Measurements from ENCODE around the gene BMPR1B.

BMPR1B gene

GRCh38 chr4:94927696-94928095 is 169.9 kb downstream of the BMPR1B start:
- H3K36me3 ChIP-seq (ENCODE audit: control insufficient read depth in 2 of 2, insufficient read depth in 1 of 2, low read length in 2 of 2), result no peaks in the 10 kb centered on the region
- ChIA-PET POLR2A (no interaction called here), CTCF (no interaction called here)
- no peak overlapping the region for H3K27ac ChIP-seq (ENCODE audit: extremely low read depth, low read depth, low read length)
- no peak for TF ChIP-seq ZNF747 (tag by site-specific recombination; IDR thresholded peaks at IDR 0.05)
- TF ChIP-seq KLF7 (tag by site-specific recombination; IDR thresholded peaks at IDR 0.05; ENCODE audit: borderline replicate concordance), result no peak
- TF ChIP-seq RBAK (tag by site-specific recombination; IDR thresholded peaks at IDR 0.05), result no peak
- no peak for TF ChIP-seq ZNF704 (tag by site-specific recombination; IDR thresholded peaks at IDR 0.05)
- no peak for TF ChIP-seq BCL6B (tag by site-specific recombination; IDR thresholded peaks at IDR 0.05)
- TF ChIP-seq ZNF292 (tag by site-specific recombination; IDR thresholded peaks at IDR 0.05; ENCODE audit: borderline replicate concordance, low read depth), result no peak
- TF ChIP-seq OSR2 (tag by site-specific recombination; IDR thresholded peaks at IDR 0.05), result no peak
- no peak for TF ChIP-seq ZNF596 (tag by site-specific recombination; IDR thresholded peaks at IDR 0.05)
- TF ChIP-seq GLI2 (tag by site-specific recombination; IDR thresholded peaks at IDR 0.05; ENCODE audit: borderline replicate concordance, low read depth), result no peak
- no peak for TF ChIP-seq ZNF280D (tag by site-specific recombination; IDR thresholded peaks at IDR 0.05)
- no peak for TF ChIP-seq ZNF274 (IDR thresholded peaks at IDR 0.05; ENCODE audit: low read length)
- no peak for TF ChIP-seq ZNF274 (tag by site-specific recombination; IDR thresholded peaks at IDR 0.05; ENCODE audit: borderline replicate concordance)
- TF ChIP-seq ZNF660 (tag by site-specific recombination; IDR thresholded peaks at IDR 0.05), result no peak
- no peak for TF ChIP-seq KLF9 (tag by site-specific recombination; IDR thresholded peaks at IDR 0.05; ENCODE audit: low read depth)
- TF ChIP-seq ZNF792 (tag by site-specific recombination; IDR thresholded peaks at IDR 0.05), result no peak
- no peak for TF ChIP-seq ZBTB8A (tag by site-specific recombination; IDR thresholded peaks at IDR 0.05)
- TF ChIP-seq ZIC2 (tag by site-specific recombination; IDR thresholded peaks at IDR 0.05), result no peak
- no peak for TF ChIP-seq ZNF544 (tag by site-specific recombination; IDR thresholded peaks at IDR 0.05)
- TF ChIP-seq ZNF10 (tag by site-specific recombination; IDR thresholded peaks at IDR 0.05), result no peak
- no peak for TF ChIP-seq ZBTB49 (tag by site-specific recombination; IDR thresholded peaks at IDR 0.05; ENCODE audit: low read depth)
- H3K9me3 ChIP-seq (ENCODE audit: control insufficient read depth, insufficient read depth, low read depth, low read length), result no peaks in the 10 kb centered on the region
- no peaks in the 10 kb centered on the region for H3K4me1 ChIP-seq (ENCODE audit: control insufficient read depth, insufficient read depth, low read length)
- H3K4me3 ChIP-seq (ENCODE audit: low read depth, low read length), result no peak overlapping the region

Data from HEK293 (cell line).